ENCODE data around the gene RECK.
A peak's percentile ranks its signal among the peaks of the same experiment; 100 is the strongest.
"Not testable (repeated sequence)": the region's sequence is repeated elsewhere in the genome, so short reads cannot be mapped to it uniquely, and the experiment has no call there.

Gene RECK

GRCh38 chr9:36142510-36143244 is 106.0 kb downstream of the RECK start:
- DNase-seq: no peak

GRCh38 chr9:36143245-36143641 is 106.5 kb downstream of the RECK start:
- DNase-seq: no peak

- no peak for DNase-seq
These were observed 107.9 kb downstream of the RECK start for GRCh38 chr9:36144309-36145232.

- DNase-seq: no peak
These were observed 109.3 kb downstream of the RECK start for GRCh38 chr9:36145970-36146369.

- DNase-seq: no peak
These were observed 109.9 kb downstream of the RECK start for GRCh38 chr9:36146651-36147050.

- no peak for DNase-seq
These were observed 110.9 kb downstream of the RECK start for GRCh38 chr9:36147441-36148175.

- DNase-seq: no peak
These were observed 111.8 kb downstream of the RECK start for GRCh38 chr9:36148311-36149051.

GRCh38 chr9:36149197-36149596 is 112.5 kb downstream of the RECK start:
- DNase-seq: no peak

- no peak for DNase-seq
These were observed 114.0 kb downstream of the RECK start for GRCh38 chr9:36150574-36151315.

GRCh38 chr9:36151316-36152210 is 114.8 kb downstream of the RECK start:
- DNase-seq: no peak

GRCh38 chr9:36152741-36153438 is 116.2 kb downstream of the RECK start:
- no peak for DNase-seq

GRCh38 chr9:36153746-36154145 is 117.0 kb downstream of the RECK start:
- DNase-seq: no peak

- peak; percentile 14 for DNase-seq
These were observed 117.7 kb downstream of the RECK start for GRCh38 chr9:36154331-36154952.

GRCh38 chr9:36156116-36156515 is 119.4 kb downstream of the RECK start:
- DNase-seq: no peak

- DNase-seq: no peak
These were observed 121.4 kb downstream of the RECK start for GRCh38 chr9:36158122-36158521.

GRCh38 chr9:36158917-36159316 is 122.2 kb downstream of the RECK start:
- DNase-seq: no peak

- not testable (repeated sequence) for DNase-seq
These were observed 122.8 kb downstream of the RECK start for GRCh38 chr9:36159509-36159908.

- DNase-seq: not testable (repeated sequence)
These were observed 123.4 kb downstream of the RECK start for GRCh38 chr9:36160126-36160525.

- DNase-seq: no peak
These were observed 124.5 kb downstream of the RECK start for GRCh38 chr9:36161187-36161586.

Measured in COR-L47 (cell line).